HEK293 (cell line): ENCODE results near the gene GSG1L2.

Source experiments
- CTCF ChIA-PET: fragments of 350-600 bp; formaldehyde crosslinking; extraction: SDS; loops from one replicate; lab custom pipeline; 2021; ENCODE audit warnings: antibody characterized with exemption; lab: Yijun Ruan, JAX
- POLR2A ChIA-PET: fragments of 300-600 bp; formaldehyde crosslinking; extraction: SDS; loops from one replicate; lab custom pipeline; 2020; ENCODE audit warnings: antibody characterized with exemption, inconsistent platforms; lab: Yijun Ruan, JAX
- H3K27ac ChIP-seq: fragments of 200-500 bp; sonication (Bioruptor generic); 2 replicates; pipeline ENCODE4 v1.5.1; 2014; ENCODE audit warnings: low read depth, low read length, control low read depth, inconsistent platforms; ENCODE audit errors: extremely low read depth
- H3K36me3 ChIP-seq, 2 experiments: fragments of 200-500 bp in 1 of 2; sonication (Bioruptor generic) in 1 of 2; 1 replicate in 1 of 2; 2 replicates in 1 of 2; pipeline ENCODE4 v1.5.1; 2014 to 2017; ENCODE audit warnings: inconsistent platforms in 2 of 2, low read length in 2 of 2; ENCODE audit not compliant: control insufficient read depth in 2 of 2, insufficient read depth in 1 of 2
- H3K4me1 ChIP-seq: fragments of 200-500 bp; sonication (Bioruptor generic); 2 replicates; pipeline ENCODE4 v1.5.1; 2014; ENCODE audit warnings: mild to moderate bottlenecking, low read length, inconsistent platforms; ENCODE audit not compliant: control insufficient read depth, insufficient read depth
- H3K4me3 ChIP-seq: 2 replicates; pipeline ENCODE4 v1.5.1; 2011; ENCODE audit warnings: low read depth, mild to moderate bottlenecking, control low read depth, low read length, moderate library complexity
- H3K9me3 ChIP-seq: fragments of 200-500 bp; sonication (Bioruptor generic); 2 replicates; pipeline ENCODE4 v1.5.1; 2014; ENCODE audit warnings: low read depth, low read length, inconsistent platforms; ENCODE audit not compliant: control insufficient read depth, insufficient read depth
- GFI1B ChIP-seq: fragments of 450-650 bp; formaldehyde crosslinking; IDR thresholded peaks from 2 replicates; pipeline ENCODE4 v1.5.1; 2016; ENCODE audit warnings: missing biosample characterization, missing genetic modification characterization
- GLIS1 ChIP-seq: fragments of 450-650 bp; formaldehyde crosslinking; IDR thresholded peaks from 2 replicates; pipeline ENCODE4 v1.5.1; 2016; ENCODE audit warnings: missing biosample characterization, missing genetic modification characterization
- HOXA7 ChIP-seq: sonication (generic); formaldehyde crosslinking; IDR thresholded peaks from 2 replicates; pipeline ENCODE4 v1.8.1; 2022; ENCODE audit warnings: missing genetic modification reagents, borderline replicate concordance
- HOXC10 ChIP-seq: sonication (generic); formaldehyde crosslinking; IDR thresholded peaks from 2 replicates; pipeline ENCODE4 v1.8.1; 2023; ENCODE audit warnings: mild to moderate bottlenecking, missing genetic modification reagents
- KLF16 ChIP-seq: fragments of 450-650 bp; formaldehyde crosslinking; IDR thresholded peaks from 2 replicates; pipeline ENCODE4 v1.5.1; 2017; ENCODE audit warnings: missing biosample characterization, missing genetic modification characterization
- TCF7L2 ChIP-seq: IDR thresholded peaks from 2 replicates; pipeline ENCODE4 v1.6.1; 2011; ENCODE audit warnings: low read depth, mild to moderate bottlenecking, inconsistent platforms, low read length, moderate library complexity, borderline replicate concordance
- TRIM28 ChIP-seq: IDR thresholded peaks from 2 replicates; pipeline ENCODE4 v1.6.1; 2011; ENCODE audit warnings: low read length, control low read depth, borderline replicate concordance
- ZBTB48 ChIP-seq: fragments of 450-650 bp; formaldehyde crosslinking; IDR thresholded peaks from 2 replicates; pipeline ENCODE4 v1.5.1; 2016; ENCODE audit warnings: missing biosample characterization, missing genetic modification characterization
- ZBTB7A ChIP-seq: fragments of 450-650 bp; formaldehyde crosslinking; IDR thresholded peaks from 2 replicates; pipeline ENCODE4 v1.5.1; 2016; ENCODE audit warnings: low read depth, missing biosample characterization, missing genetic modification characterization
- ZNF19 ChIP-seq: fragments of 450-650 bp; formaldehyde crosslinking; IDR thresholded peaks from 2 replicates; pipeline ENCODE4; 2016; ENCODE audit warnings: missing biosample characterization, missing genetic modification characterization, low read depth
- ZNF202 ChIP-seq: fragments of 450-650 bp; formaldehyde crosslinking; IDR thresholded peaks from 2 replicates; pipeline ENCODE4 v1.5.1; 2016; ENCODE audit warnings: missing biosample characterization, missing genetic modification characterization, borderline replicate concordance
- ZNF266 ChIP-seq: fragments of 450-650 bp; formaldehyde crosslinking; IDR thresholded peaks from 2 replicates; pipeline ENCODE4 v1.5.1; 2016; ENCODE audit warnings: missing biosample characterization, missing genetic modification characterization, low read depth
- ZNF404 ChIP-seq: fragments of 450-650 bp; formaldehyde crosslinking; IDR thresholded peaks from 2 replicates; pipeline ENCODE4 v1.5.1; 2017; ENCODE audit warnings: missing biosample characterization, missing genetic modification characterization
- ZNF416 ChIP-seq: fragments of 450-650 bp; formaldehyde crosslinking; IDR thresholded peaks from 2 replicates; pipeline ENCODE4 v1.5.1; 2016; ENCODE audit warnings: missing biosample characterization, missing genetic modification characterization
- ZNF473 ChIP-seq: fragments of 450-650 bp; formaldehyde crosslinking; IDR thresholded peaks from 2 replicates; pipeline ENCODE4 v1.5.1; 2017; ENCODE audit warnings: missing biosample characterization, missing genetic modification characterization
- ZNF548 ChIP-seq: fragments of 450-650 bp; formaldehyde crosslinking; IDR thresholded peaks from 2 replicates; pipeline ENCODE4 v1.5.1; 2016; ENCODE audit warnings: missing biosample characterization, missing genetic modification characterization
- ZNF571 ChIP-seq: fragments of 450-650 bp; formaldehyde crosslinking; IDR thresholded peaks from 2 replicates; pipeline ENCODE4 v1.5.0; 2017; ENCODE audit warnings: missing biosample characterization, missing genetic modification characterization
- ZNF623 ChIP-seq: fragments of 450-650 bp; formaldehyde crosslinking; IDR thresholded peaks from 2 replicates; pipeline ENCODE4 v1.5.1; 2016; ENCODE audit warnings: missing biosample characterization, missing genetic modification characterization
- ZNF670 ChIP-seq: fragments of 450-650 bp; formaldehyde crosslinking; IDR thresholded peaks from 2 replicates; pipeline ENCODE4 v1.5.1; 2016; ENCODE audit warnings: missing biosample characterization, missing genetic modification characterization, low read depth
- ZNF701 ChIP-seq: fragments of 450-650 bp; formaldehyde crosslinking; IDR thresholded peaks from 2 replicates; pipeline ENCODE4 v1.5.1; 2016; ENCODE audit warnings: missing biosample characterization, missing genetic modification characterization
- ZNF777 ChIP-seq: fragments of 450-650 bp; formaldehyde crosslinking; IDR thresholded peaks from 2 replicates; pipeline ENCODE4 v1.5.1; 2017; ENCODE audit warnings: missing biosample characterization, missing genetic modification characterization, borderline replicate concordance
- TF ChIP-seq, protein P1 (sequence below): fragments of 450-650 bp; formaldehyde crosslinking; IDR thresholded peaks from 2 replicates; pipeline ENCODE4 v1.5.1; 2017; ENCODE audit warnings: missing biosample characterization, mild to moderate bottlenecking, missing genetic modification characterization, moderate library complexity
- TF ChIP-seq, protein P2 (sequence below): fragments of 450-650 bp; formaldehyde crosslinking; IDR thresholded peaks from 2 replicates; pipeline ENCODE4 v1.5.1; 2016; ENCODE audit warnings: missing biosample characterization, missing genetic modification characterization
- TF ChIP-seq, protein P3 (sequence below): fragments of 450-650 bp; formaldehyde crosslinking; IDR thresholded peaks from 2 replicates; pipeline ENCODE4 v1.5.1; 2016; ENCODE audit warnings: missing biosample characterization, missing genetic modification characterization
- TF ChIP-seq, protein P4 (sequence below): fragments of 450-650 bp; formaldehyde crosslinking; IDR thresholded peaks from 2 replicates; pipeline ENCODE4 v1.5.1; 2016; ENCODE audit warnings: missing biosample characterization, missing genetic modification characterization
- TF ChIP-seq, protein P5 (sequence below): fragments of 450-650 bp; formaldehyde crosslinking; IDR thresholded peaks from 2 replicates; pipeline ENCODE4 v1.5.1; 2016; ENCODE audit warnings: missing biosample characterization, missing genetic modification characterization, borderline replicate concordance

GSG1L2 gene

DNA sequence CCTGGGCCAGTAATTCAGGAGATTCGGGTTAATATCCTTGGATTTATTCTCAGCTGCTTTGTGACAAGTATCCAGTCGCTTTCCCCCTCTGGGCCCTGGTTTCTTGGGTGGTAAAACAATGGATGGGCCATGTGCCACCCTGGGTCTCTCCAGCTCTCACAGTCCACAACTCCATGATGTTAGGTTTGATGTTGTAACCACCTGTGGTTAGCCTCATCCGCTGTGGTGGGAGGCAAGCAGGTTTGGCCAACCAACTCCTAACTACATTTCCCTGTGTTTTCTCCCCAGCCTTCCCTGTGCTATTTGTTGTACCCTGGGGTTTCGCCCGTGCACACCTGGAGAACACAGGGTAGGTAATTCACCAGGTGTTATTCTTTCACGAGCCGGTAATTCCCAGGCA, 39.0 kb upstream of the GSG1L2 start:
- ChIA-PET POLR2A (no interaction called here), CTCF (interaction anchor here (2.0 kb wide), 1 partner anchor 29 kb away, joined by 6 read pairs; no protein-coding TSS in a partner anchor)
- no peaks in the 10 kb centered on the region for H3K36me3 ChIP-seq
- TF ChIP-seq ZNF548 (tag by site-specific recombination) (no peak), ZNF202 (tag by site-specific recombination) (no peak), ZNF623 (no peak), ZBTB7A (no peak), GFI1B (tag by site-specific recombination) (no peak), ZNF670 (tag by site-specific recombination) (no peak), ZNF404 (no peak), HOXC10 (CRISPR knock-in tag) (no peak), GLIS1 (tag by site-specific recombination) (no peak), TRIM28 (no peak), ZNF701 (tag by site-specific recombination) (no peak), ZNF777 (tag by site-specific recombination) (no peak)
- TF ChIP-seq, protein P1, sequence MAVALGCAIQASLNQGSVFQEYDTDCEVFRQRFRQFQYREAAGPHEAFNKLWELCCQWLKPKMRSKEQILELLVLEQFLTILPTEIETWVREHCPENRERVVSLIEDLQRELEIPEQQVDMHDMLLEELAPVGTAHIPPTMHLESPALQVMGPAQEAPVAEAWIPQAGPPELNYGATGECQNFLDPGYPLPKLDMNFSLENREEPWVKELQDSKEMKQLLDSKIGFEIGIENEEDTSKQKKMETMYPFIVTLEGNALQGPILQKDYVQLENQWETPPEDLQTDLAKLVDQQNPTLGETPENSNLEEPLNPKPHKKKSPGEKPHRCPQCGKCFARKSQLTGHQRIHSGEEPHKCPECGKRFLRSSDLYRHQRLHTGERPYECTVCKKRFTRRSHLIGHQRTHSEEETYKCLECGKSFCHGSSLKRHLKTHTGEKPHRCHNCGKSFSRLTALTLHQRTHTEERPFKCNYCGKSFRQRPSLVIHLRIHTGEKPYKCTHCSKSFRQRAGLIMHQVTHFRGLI (tag by site-specific recombination): no peak
- TF ChIP-seq, protein P2, sequence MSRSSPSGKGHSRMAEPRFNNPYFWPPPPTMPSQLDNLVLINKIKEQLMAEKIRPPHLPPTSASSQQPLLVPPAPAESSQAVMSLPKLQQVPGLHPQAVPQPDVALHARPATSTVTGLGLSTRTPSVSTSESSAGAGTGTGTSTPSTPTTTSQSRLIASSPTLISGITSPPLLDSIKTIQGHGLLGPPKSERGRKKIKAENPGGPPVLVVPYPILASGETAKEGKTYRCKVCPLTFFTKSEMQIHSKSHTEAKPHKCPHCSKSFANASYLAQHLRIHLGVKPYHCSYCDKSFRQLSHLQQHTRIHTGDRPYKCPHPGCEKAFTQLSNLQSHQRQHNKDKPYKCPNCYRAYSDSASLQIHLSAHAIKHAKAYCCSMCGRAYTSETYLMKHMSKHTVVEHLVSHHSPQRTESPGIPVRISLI: no peak
- H3K4me1 ChIP-seq: no peaks in the 10 kb centered on the region
- no peaks in the 10 kb centered on the region; the same call in 1 of the 2 replicates for H3K9me3 ChIP-seq
- no peak overlapping the region for H3K27ac ChIP-seq
- H3K4me3 ChIP-seq: no peak overlapping the region

DNA sequence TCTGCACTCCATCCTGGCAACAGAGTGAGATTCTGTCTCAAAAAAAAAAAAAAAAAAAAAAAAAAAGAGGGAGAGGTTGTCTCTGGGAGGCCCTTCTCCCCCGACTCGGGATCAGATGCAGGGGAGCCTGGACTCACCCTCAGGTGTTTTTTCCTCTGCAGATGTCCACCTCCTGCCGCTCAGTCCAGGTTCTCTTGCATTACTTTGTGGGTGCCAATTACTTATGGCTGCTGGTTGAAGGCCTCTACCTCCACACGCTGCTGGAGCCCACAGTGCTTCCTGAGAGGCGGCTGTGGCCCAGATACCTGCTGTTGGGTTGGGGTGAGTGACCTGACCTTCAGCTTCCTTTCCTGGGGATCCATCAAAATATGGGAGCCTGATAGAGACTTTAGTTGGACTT, 37.9 kb upstream of the GSG1L2 start:
- CTCF ChIA-PET: interaction anchor here (0.7 to 2.0 kb wide), 2 partner anchors 29 to 30 kb away, joined by 4 to 6 read pairs; no protein-coding TSS in a partner anchor
- TF ChIP-seq ZNF473 (tag by site-specific recombination) (no peak), TCF7L2 (no peak), KLF16 (no peak), ZNF670 (tag by site-specific recombination) (no peak), ZNF19 (tag by site-specific recombination) (no peak), ZBTB48 (tag by site-specific recombination) (no peak), ZNF266 (no peak), HOXA7 (no peak), ZNF416 (no peak), ZNF571 (no peak)
- TF ChIP-seq, protein P3, sequence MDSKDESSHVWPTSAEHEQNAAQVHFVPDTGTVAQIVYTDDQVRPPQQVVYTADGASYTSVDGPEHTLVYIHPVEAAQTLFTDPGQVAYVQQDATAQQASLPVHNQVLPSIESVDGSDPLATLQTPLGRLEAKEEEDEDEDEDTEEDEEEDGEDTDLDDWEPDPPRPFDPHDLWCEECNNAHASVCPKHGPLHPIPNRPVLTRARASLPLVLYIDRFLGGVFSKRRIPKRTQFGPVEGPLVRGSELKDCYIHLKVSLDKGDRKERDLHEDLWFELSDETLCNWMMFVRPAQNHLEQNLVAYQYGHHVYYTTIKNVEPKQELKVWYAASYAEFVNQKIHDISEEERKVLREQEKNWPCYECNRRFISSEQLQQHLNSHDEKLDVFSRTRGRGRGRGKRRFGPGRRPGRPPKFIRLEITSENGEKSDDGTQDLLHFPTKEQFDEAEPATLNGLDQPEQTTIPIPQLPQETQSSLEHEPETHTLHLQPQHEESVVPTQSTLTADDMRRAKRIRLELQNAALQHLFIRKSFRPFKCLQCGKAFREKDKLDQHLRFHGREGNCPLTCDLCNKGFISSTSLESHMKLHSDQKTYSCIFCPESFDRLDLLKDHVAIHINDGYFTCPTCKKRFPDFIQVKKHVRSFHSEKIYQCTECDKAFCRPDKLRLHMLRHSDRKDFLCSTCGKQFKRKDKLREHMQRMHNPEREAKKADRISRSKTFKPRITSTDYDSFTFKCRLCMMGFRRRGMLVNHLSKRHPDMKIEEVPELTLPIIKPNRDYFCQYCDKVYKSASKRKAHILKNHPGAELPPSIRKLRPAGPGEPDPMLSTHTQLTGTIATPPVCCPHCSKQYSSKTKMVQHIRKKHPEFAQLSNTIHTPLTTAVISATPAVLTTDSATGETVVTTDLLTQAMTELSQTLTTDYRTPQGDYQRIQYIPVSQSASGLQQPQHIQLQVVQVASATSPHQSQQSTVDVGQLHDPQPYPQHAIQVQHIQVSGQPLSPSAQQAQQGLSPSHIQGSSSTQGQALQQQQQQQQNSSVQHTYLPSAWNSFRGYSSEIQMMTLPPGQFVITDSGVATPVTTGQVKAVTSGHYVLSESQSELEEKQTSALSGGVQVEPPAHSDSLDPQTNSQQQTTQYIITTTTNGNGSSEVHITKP (tag by site-specific recombination): no peak
- TF ChIP-seq, protein P4, sequence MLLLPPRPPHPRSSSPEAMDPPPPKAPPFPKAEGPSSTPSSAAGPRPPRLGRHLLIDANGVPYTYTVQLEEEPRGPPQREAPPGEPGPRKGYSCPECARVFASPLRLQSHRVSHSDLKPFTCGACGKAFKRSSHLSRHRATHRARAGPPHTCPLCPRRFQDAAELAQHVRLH: no peak
- TF ChIP-seq, protein P5, sequence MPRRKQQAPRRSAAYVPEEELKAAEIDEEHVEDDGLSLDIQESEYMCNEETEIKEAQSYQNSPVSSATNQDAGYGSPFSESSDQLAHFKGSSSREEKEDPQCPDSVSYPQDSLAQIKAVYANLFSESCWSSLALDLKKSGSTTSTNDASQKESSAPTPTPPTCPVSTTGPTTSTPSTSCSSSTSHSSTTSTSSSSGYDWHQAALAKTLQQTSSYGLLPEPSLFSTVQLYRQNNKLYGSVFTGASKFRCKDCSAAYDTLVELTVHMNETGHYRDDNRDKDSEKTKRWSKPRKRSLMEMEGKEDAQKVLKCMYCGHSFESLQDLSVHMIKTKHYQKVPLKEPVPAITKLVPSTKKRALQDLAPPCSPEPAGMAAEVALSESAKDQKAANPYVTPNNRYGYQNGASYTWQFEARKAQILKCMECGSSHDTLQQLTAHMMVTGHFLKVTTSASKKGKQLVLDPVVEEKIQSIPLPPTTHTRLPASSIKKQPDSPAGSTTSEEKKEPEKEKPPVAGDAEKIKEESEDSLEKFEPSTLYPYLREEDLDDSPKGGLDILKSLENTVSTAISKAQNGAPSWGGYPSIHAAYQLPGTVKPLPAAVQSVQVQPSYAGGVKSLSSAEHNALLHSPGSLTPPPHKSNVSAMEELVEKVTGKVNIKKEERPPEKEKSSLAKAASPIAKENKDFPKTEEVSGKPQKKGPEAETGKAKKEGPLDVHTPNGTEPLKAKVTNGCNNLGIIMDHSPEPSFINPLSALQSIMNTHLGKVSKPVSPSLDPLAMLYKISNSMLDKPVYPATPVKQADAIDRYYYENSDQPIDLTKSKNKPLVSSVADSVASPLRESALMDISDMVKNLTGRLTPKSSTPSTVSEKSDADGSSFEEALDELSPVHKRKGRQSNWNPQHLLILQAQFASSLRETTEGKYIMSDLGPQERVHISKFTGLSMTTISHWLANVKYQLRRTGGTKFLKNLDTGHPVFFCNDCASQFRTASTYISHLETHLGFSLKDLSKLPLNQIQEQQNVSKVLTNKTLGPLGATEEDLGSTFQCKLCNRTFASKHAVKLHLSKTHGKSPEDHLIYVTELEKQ: no peak

More for the DNA sequence above, 37.9 kb upstream of the GSG1L2 start:
- no peak overlapping the region for H3K27ac ChIP-seq
- H3K36me3 ChIP-seq: no peaks in the 10 kb centered on the region
- POLR2A ChIA-PET: no interaction called here
- H3K4me3 ChIP-seq: no peak overlapping the region
- H3K4me1 ChIP-seq: no peaks in the 10 kb centered on the region
- H3K9me3 ChIP-seq: no peaks in the 10 kb centered on the region; the same call in 1 of the 2 replicates
